ENCODE data around the gene LGI2.
"Not testable (repeated sequence)": the region's sequence is repeated elsewhere in the genome, so short reads cannot be mapped to it uniquely, and the experiment has no call there.

Gene LGI2, protein sequence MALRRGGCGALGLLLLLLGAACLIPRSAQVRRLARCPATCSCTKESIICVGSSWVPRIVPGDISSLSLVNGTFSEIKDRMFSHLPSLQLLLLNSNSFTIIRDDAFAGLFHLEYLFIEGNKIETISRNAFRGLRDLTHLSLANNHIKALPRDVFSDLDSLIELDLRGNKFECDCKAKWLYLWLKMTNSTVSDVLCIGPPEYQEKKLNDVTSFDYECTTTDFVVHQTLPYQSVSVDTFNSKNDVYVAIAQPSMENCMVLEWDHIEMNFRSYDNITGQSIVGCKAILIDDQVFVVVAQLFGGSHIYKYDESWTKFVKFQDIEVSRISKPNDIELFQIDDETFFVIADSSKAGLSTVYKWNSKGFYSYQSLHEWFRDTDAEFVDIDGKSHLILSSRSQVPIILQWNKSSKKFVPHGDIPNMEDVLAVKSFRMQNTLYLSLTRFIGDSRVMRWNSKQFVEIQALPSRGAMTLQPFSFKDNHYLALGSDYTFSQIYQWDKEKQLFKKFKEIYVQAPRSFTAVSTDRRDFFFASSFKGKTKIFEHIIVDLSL

GRCh38 chr4:25030277-25031076, at the start of gene LGI2:
Gene LGI2 (minus strand): TSS chr4:25030946. CDS start chr4:25030693, 253 bp downstream.
- no peak for DNase-seq

- no peak for DNase-seq
Measured at GRCh38 chr4:25078523-25078922, 47.8 kb upstream of the LGI2 start.

DNA sequence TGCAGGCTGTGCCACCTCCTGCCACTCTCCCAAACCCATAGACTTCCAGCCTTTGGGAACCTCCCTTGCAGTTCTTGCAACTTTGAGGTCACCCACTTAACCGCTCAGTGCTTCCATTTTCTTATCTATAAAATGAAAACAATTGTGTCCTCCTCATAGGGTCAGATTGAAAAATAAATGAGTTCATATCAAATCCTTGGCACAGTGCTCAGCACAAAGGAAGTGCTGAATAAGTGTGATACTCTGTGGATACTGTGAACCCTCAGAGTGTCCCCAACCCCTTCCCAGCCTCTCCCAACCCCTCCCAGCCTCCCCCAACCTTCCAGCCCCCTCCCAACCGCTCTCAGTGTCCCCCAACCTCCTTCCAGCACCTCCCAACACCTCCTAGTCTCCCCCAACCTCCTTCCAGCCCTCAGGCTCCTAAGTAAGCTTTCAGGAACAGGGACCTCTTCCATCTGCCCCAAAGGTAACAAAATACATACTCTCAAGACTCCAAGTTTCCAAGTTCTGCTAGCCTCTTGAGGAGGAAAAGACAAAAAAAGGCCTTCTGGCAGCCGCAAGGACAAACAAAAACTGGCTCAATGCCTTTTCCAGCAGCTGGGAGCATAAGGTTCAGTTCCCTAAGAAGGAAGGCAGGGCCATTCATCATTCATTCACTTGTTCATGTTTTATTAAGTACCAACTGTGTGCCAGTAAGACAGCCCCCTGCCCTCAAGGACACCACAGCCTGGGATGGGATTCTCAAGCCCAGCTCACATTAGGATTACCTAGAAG, 46.1 kb upstream of the LGI2 start:
- no peak for DNase-seq

DNA sequence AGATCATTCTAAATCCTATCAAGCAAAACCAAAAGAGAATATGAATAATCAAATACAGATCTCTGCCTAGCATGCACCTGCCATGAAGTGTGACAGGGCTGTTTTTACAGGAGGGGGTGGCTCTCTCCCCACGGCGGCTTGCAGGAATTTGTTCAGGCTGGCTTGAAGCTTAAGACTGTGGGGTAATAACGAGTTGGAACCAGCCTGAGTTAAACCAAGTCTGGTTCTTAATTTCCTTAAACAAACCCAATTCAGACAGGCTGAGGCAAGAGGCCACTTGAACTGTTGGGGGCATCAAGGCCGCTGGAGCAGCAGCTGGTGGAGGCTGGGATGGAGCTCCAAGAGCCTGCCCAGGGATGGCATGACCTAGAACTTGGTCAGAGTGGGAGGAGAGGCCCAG, 45.1 kb upstream of the LGI2 start:
- DNase-seq = no peak

DNA sequence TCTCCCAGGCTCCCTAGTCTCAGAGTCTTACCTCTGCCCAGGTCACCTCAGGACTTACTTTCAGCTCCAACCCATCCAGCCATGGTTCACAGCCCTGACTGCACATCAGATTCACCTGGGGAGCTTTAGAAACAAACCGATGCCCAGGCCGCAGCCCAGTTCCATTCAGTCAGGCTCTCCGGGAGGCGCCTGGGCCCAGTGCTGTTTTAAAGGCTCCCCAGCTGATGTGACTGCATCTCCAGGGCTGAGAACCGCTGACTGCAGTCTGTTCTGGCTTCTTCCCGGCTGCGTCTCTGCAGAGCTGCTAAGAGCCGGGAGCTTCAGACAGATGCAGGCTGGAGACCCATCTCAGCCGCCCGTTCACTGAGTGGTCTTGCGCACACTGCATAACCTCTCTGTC, 44.4 kb upstream of the LGI2 start:
- DNase-seq = no peak

GRCh38 chr4:25070545-25070944, 39.8 kb upstream of the LGI2 start:
- DNase-seq = no peak

- DNase-seq = no peak
Measured at GRCh38 chr4:25069014-25069413, 38.3 kb upstream of the LGI2 start.

- DNase-seq = no peak
Measured at GRCh38 chr4:25068386-25068785, 37.6 kb upstream of the LGI2 start.

DNA sequence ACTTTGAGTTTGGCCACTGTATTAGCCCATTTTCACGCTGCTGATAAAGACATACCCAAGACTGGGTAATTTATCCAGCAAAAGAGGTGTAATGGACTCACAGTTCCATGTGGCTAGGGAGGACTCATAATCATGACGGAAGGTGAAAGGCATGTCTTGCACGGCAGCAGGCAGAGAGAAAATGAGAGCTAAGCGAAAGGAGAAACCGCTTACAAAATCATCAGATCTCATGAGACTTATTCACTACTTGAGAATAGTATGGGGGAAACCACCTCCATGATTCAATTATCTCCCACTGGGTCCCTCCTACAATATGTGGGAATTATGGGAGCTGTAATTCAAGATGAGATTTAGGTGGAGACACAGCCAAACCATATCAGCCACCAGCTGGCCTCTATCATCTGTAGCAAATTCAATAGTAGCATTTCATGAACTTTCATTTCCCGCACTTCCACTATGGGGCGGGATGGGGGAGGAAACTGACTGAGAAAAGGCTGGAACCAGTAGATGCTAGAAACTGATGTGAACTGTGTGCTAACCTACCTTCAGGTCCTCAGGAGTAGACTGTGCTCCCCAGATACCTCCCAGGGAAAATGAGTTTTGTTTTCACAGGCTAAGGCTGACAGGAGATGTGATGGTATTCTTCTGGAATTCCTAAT, 35.3 kb upstream of the LGI2 start:
- no peak for DNase-seq

DNA sequence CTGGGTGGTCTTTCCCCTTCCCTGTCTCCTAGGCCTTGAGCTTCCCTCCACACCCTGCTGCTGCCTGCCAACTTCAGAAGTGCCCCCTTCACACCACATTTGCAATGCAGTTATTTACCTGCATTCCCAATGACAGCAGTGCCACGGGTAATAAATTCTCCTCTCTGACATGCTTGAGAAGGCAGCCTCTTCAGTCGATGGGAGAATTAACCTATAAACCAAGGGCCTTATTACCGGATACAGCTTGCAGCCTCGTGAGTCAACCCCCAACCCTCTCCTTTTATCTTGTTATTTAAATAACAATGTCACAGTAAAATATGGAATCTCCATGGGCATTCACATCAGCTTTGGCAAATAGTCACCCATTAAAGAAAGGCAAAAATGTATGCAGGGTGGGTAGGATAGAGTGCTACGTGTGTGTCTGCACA, 34.7 kb upstream of the LGI2 start:
- DNase-seq = no peak

DNA sequence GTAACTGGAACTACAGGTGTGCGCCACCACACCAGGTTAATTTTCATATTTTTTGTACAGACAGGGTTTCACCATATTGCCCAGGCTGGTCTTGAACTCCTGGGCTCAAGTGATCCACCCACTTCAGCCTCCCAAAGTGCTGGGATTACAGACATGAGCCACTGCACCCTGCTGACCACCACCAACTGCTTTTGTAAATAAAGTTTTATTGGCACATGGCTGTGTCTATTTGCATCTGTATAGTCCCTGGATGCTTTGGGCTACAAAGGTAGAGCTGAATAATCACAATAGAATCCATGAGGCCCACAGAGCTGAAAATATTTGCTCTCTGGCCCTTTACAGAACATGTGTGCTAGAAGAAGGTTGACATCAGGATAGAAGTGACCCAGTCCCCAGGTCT, 33.7 kb upstream of the LGI2 start:
- DNase-seq = not testable (repeated sequence)

DNA sequence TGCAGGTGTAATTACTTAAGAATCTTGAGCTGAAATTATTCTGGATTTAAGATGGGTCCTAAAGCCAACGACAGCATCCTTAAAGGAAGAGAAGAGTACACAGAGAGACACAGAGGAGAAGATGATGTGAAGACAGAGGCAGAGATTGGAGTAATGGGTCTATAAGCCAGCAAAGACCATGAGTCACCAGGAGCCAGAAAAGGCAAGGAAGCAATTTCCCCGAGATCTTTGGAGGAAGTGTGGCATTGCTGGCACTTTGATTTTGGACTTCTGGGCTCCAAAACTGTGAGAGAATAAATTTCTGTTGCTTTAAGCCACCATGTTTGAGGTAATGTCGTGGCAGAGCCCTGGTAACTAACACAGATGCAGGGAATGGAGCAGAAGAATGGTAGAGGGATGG, 32.4 kb upstream of the LGI2 start:
- no peak for DNase-seq

- no peak for DNase-seq
Measured at GRCh38 chr4:25062098-25062497, 31.4 kb upstream of the LGI2 start.

DNA sequence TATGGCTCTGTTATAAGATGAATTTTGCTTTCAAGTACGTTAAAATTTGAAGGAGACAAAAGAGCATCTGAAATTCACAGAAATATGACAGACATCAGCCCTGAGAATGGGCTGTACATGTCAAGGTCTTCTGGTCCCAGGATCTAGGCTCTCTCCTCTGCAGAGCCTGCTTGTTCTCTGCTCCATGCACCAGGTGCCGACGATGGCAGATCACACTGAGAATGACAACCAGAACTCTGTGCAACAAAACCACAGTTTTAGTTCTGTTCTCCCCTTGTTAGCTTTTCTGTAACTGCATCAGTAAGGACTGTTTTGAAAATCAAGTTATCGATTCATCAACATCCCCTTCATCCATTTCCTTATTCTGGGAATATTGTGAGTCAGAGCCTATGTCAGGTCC, 30.9 kb upstream of the LGI2 start:
- DNase-seq = no peak

DNA sequence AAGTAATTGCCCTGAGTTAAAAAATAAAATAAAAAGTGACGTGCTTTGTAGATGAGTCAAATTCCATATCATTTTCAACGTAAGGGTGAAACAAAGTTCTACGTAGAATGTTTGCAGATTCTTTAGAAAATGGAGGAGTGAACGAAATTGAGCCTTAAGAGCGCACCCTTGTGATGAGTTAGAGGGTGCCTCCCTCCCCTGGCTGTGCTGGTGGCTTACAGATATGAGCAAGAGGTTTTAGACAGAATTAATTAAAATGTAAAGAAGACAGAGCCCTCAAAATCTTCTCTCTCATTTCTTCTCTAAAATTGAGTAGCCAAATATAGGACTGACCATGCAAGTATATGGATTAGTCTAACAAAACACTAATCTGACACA, 30.2 kb upstream of the LGI2 start:
- no peak for DNase-seq

DNA sequence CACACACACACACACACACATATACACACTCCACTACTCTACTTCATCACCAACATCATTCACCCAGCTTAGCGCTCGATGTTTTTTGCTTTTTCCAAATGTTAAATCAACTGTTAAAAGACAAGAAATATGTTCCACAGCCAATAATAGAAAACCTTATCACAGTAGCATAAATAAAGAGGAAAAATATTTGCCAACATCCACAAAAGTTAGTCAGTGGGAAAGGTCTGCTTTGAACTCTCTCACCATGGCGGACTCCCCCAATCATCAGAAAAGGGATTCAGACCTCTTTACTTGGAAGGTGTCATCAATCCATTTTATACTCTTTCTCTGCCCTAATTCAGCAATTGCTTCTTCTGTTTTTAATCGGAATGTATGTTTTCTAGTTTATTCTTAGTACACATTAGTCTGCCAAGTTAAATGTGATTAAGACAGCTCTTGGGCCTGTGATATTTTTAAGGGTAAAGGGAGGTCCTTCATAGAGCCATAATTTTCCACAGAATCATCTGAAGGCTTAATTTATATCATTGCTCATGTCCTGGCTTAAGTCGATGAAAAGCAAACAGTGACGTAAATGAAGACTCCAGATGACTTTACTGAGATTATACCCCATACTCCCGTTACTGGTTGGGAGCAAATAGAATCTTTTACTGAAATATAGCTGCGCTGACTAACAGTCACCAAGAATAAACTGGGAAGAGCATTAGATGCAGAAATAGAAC, 29.7 kb upstream of the LGI2 start:
- no peak for DNase-seq

- no peak for DNase-seq
Measured at GRCh38 chr4:25059791-25060190, 29.0 kb upstream of the LGI2 start.

- DNase-seq = no peak
Measured at GRCh38 chr4:25058796-25059195, 28.1 kb upstream of the LGI2 start.

DNA sequence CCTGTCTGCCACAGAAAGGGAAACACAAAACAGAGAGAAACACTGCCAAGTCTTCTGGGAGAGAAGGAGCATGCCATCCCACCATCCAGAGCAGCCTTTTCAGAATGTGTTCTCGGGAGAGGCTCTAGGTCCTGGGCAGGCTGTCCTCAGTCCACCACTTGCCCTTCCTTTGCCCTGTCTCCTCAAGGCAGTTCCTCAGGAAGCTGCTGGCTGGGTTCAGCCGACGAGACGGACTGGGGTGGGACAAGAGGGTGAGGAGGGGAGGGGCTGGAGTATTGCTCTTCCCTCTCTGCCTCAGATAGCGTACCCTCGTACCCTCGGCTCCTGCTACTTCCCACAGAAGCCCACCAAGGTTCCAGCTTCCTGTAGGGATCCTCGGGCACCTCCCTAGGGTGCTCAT, 26.6 kb upstream of the LGI2 start:
- DNase-seq = no peak

DNA sequence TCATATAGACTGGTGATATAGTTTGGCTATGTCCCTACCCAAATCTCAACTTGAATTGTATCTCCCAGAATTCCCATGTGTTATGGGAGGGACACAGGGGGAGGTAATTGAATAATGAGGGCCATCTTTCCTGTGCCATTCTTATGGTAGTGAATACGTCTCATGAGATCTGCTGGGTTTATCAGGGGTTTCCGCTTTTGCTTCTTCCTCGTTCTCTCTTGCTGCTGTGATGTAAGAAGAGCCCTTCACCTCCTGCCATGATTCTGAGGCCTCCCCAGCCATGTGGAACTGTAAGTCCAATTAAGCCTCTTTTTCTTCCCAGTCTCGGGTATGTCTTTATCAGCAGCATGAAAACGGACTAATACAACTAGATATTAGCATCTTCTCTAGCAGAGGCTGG, 21.3 kb upstream of the LGI2 start:
- DNase-seq = not testable (repeated sequence)

DNA sequence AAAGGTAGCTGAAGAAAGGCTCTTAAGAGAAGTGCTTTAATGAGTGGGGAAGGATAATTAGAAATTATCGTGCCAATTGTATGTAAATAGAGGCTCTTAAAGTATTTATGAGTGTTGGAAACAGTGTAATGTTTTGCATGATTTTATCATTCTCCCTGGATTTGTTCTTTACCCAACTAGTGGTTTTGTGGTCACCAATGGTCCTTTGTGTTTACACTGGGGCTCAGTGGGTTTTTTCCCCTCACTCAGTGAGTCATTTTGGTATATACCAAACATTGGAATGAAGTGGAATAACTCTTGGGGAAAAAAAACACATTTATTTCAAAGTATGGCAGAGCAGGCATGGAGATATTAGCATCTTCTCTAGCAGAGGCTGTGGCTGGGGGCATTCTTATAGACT, 20.8 kb upstream of the LGI2 start:
- DNase-seq = no peak

Measured in KG1 (cell line).